GM21423 (cell line): Measurements from ENCODE around the gene B3GAT1.

Source experiments
- ATAC-seq: cut with Tn5 transposase; IDR thresholded peaks from one replicate; pipeline ENCODE4 v1.9.1; 2021; ENCODE audit warnings: mild to moderate bottlenecking, moderate library complexity; ENCODE audit not compliant: unreplicated experiment

The B3GAT1 gene

DNA sequence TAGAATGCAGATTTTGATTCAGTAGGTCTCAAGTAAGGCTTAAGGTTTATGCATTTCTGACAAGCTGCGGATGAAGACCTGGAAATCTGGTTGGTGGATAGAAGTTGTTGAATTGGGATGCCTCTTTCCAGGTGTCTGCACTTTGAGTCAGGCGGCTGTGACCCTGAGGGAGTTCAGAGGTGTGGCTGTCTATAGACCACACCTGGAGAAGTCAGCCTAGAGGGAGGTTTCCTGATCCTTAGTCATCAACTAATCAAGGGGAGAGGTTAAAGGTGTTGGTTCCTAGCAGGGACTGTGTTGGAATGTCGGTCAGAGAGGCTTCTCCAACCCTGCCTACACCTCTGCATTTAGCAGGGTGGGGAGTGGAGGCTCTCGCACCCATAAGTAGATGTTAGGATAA, 72.3 kb downstream of the B3GAT1 start:
- no peak for ATAC-seq

DNA sequence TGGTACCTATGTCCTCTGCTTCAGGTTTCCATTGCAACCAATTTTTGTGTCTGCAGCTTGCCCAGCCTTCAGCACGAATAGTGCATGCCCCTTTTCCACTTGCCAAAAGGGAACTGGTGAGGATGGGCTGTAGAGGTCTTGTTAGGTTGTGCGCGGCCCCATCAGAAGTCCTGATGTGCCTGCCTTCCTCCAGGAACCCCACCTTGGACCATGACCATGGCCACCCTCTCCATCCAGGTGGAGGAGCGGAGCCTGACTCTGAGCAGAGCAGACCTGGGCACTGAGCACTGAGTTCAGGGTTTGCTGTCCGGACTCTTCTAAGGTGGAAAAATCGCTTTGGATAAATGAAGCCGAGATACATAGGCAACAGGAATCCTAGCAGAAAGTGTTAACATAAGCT, 73.4 kb downstream of the B3GAT1 start:
- ATAC-seq, result no peak

DNA sequence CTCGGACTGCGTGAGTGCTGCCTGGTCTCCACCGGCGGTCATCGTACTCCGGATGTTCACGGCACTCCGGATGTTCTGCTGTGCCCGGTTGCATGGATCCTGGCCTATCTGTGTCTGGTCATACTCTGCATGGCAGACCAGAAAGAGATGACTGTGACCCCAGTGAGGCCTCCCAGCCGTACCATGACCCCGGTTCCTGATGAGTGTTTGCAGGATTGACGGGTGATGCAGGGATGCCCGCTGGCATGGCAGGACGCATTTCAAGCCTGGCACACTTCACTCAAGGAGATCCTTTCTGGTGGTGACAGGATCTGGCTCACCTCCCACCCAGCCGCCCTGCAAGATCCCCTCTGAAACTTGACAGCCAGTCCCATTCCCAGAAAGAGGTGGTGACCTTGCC, 74.0 kb downstream of the B3GAT1 start:
- ATAC-seq, result no peak

DNA sequence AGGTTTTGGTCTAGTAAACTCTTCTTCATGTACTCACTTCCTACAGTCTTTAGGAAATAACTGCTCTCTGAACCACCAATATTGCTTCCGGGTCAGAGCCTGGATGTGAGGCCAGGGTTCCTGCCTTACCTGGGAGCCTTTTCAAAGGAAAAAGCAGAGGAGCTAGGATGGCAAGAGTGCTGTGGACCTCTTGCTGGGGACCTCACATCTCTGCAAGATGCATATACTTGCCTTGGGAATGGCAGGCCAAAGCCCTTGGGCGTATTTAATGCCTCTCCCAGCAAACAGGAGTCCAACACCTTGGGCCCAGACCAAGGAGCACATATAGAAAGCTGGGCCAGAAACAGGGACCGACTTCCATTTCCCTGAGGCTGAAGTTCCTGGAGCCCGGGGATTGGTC, 75.0 kb downstream of the B3GAT1 start:
- no peak for ATAC-seq

DNA sequence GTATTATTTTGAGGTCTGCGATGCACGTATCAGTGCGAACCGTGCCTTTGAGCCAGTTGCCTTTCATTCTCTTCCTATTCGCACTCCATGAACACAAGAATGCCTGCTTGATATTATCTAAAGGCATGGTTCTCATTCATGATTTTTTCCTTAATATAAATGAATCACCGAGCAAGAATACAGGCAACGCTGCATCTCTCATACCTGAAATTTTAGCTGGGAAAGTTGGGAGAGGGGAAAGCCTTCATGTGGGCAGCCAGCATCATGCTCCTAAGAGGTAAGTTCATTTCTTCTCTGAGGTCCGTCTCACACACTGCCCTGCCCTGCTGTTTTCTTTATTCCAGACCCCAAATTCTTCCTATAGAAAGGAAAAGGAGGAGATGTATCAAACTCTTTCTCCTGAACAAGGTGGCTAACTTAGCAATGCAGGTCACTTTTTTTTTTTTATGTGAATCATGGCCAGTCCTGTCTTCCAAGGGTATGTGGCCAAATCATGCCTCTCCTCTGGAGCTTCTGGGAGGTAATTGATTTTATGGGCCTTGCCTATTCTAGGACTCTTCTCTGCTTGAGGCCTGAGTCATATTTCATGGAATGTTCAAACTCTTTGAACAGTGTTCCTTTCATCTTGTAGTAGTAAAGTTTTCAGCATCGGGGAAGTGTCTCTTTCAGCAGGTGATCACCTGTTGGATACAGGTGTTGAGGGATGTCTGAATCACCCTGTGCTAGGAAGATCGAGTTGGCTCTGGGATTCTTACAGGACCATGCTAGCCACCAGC, 77.1 kb downstream of the B3GAT1 start:
- no peak for ATAC-seq

DNA sequence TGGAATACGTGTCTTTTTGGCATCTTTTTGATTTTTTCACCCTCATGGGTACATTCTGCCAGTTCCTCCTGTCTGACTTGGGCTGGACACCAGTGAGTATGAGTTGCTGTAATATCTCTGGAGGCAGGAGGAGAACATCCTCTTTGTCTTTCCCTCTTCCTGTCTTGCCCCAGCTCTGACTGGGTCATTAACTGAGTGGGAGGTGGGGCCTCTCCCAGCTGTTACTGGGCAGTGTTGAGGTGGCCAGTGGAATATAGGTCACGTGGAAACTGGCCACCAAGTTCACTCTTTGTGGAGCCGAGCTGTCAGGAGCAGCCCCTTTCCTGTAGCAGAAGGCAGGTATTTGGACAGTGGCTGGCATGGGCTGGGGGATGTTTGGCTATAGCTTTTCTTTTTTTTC, 78.1 kb downstream of the B3GAT1 start:
- no peak for ATAC-seq

DNA sequence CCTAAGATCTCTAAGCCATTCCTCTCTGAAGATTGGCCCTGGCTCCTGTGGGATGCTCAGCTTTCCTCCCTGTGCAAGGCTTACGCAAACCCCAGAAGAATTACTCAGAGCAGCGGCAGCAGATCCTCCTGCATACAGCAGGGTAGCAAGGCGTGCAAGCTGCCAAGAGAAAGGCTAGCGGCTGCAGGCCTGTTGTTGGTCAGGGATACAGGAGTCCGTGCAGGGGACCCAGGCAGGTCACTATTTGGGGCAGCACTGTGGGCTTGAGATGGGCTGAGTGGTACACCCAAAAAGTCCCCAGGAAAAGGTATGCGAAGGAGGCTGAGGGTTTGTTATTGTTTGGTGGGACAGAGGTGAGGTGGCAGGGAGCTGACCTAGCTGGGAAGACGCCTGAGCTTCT, 78.7 kb downstream of the B3GAT1 start:
- no peak for ATAC-seq

DNA sequence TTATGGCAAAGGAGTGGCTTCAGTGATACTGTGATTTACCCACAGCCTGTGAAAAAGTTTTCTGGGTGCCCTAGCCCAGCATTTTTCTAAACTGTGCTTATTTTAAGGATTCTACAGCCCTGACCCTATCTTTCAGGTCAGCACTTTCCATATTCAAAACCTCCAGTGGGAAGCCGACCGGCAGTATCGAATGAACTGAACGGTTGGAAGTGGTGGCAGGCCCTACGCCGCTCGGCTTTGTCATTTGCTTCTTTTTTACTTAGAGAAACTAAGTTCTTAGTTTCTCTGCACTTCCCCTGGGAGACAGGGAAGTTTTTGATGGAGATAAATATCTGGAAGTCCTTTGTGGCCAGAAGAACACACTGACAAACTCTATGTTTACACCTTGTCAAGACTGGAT, 79.3 kb downstream of the B3GAT1 start:
- no peak for ATAC-seq

DNA sequence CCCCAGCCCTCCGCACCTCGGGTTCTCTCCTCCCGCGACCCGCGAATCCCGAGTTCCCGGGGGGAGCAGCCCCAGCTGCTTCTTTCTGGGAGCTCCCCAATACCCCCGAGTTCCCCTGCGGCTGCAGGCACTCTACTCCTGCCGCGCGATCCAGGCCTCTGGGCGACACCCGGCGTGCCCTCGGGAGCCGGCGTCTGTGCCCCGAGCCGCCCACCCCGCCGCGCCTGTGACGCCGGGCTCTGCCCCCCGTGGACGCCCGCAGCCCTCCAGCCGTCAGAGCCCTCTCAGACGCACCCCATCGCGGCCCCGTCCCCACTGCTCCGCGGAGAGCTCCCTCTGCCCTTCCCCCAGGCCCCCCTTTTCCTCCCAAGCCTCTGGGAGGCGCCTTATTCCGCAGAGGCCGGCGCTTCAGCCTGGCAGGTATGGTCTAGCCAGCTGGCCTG, 79.8 kb downstream of the B3GAT1 start:
- ATAC-seq, result no peak

DNA sequence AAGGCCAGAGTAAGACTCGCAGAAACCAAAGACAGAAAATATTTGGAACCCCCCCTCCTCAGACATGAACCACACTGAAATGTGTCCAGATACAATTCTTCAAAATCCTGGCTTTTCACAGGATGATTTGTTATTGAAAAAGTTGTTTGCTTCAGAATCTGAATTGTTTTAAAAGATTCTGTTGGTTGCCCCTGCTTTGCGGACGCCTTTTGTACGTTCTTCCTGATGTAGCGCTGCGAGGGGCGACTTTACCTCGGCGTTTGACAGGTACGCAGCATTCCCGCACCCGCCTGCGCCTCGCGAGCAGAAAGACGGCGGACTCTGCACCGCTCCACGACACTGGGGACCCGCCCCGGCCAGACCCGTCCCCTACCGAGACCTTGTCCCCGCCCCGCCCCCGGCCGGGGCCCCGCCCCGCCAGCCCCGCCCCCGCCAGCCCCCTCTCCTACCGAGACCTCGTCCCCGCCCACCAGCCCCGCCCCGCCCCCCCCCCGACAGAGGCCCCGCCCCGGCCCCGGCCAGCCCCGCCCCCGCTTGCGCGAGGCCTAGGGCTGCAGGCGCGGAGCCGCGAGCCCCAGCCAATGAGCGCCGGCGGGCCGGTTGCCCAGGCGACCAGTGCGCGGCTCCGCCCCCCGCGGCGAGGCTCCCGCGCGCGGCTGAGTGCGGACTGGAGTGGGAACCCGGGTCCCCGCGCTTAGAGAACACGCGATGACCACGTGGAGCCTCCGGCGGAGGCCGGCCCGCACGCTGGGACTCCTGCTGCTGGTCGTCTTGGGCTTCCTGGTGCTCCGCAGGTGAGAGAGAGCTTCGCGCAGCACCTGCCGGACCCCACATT, 80.5 kb downstream of the B3GAT1 start, which contains the start of gene GLB1L2:
TSS of gene GLB1L2 (plus strand) at position 635 of the 835 bp plus-strand sequence. CDS start at position 709, 74 bp downstream.
- peak; percentile 83 for ATAC-seq

DNA sequence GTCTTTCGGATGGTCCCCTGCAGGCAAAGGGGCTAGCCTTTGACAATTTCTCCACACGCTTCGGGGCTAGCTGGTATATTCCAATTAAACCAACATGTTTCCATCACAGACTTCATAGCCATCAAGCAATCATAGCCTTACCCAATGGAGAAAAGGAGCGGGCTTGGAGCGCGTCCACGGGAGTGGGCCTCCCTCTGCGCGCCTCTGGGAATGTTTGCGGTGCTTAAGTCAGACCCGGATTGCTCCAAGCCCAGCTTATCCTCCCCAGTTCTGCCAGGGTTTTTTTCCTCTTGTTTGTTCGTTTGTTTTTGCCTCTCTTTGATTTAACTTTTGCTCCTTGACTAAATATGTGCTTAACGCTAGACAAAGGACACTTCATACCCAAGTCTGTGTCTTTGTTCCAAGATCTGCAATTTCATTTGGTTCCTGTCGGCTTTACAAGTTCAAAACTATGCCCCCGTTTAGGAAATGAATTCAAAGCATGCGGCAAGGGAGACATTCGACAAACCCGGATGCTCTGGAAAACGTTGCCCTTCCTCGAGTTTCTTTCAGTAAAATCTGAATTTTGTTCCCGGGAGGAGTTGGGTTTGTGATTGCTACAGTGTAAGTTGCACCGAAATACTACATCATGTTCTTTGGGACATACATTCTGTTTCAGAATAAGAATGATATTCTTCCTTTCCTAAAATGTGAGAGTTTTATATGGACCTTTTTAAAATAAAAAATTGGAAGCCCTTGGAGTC, 81.3 kb downstream of the B3GAT1 start:
- no peak for ATAC-seq
